22Rv1 (cell line): ENCODE data around the gene TTN.

Source experiments
- H3K27ac ChIP-seq: fragments of 450-650 bp; 2 replicates; pipeline ENCODE4 v1.5.1; 2017
- CTCF ChIP-seq: fragments of 450-650 bp; IDR thresholded peaks from 2 replicates; pipeline ENCODE4 v1.5.1; 2017; ENCODE audit warnings: mild to moderate bottlenecking
- ZFX ChIP-seq: fragments of 450-650 bp; IDR thresholded peaks from 2 replicates; pipeline ENCODE4 v1.6.1; 2017; ENCODE audit warnings: antibody characterized with exemption, borderline replicate concordance

The TTN gene

GRCh38 chr2:178635897-178636296 lies 171.3 kb downstream of the TTN start:
- no peak overlapping the region for H3K27ac ChIP-seq
- TF ChIP-seq CTCF (no peak), ZFX (no peak)

GRCh38 chr2:178632729-178633128 lies 174.5 kb downstream of the TTN start:
- TF ChIP-seq ZFX (no peak), CTCF (no peak)
- no peak overlapping the region for H3K27ac ChIP-seq

GRCh38 chr2:178630581-178630980 lies 176.6 kb downstream of the TTN start:
- no peak for TF ChIP-seq CTCF
- no peak for TF ChIP-seq ZFX
- no peak overlapping the region for H3K27ac ChIP-seq

- H3K27ac ChIP-seq: no peak overlapping the region
- TF ChIP-seq ZFX: no peak
- no peak for TF ChIP-seq CTCF
These were observed 177.8 kb downstream of the TTN start for GRCh38 chr2:178629463-178629862.

GRCh38 chr2:178628605-178629004 lies 178.6 kb downstream of the TTN start:
- H3K27ac ChIP-seq: no peak overlapping the region
- TF ChIP-seq CTCF (no peak), ZFX (no peak)

GRCh38 chr2:178627401-178627800 lies 179.8 kb downstream of the TTN start:
- no peak overlapping the region for H3K27ac ChIP-seq
- no peak for TF ChIP-seq CTCF
- no peak for TF ChIP-seq ZFX

GRCh38 chr2:178615969-178616368 lies 191.3 kb downstream of the TTN start:
- TF ChIP-seq ZFX (no peak), CTCF (no peak)
- H3K27ac ChIP-seq: no peak overlapping the region
